Measurements from ENCODE around the gene ST14. TPM values are rescaled to one million over a fixed set of nuclear protein-coding genes. Genes with fewer than 3 reads are reported as not detected.

ST14 gene
- total RNA-seq, 3 donors from 2014 or later (not counting 1 experiment from before 2014, with no cell fraction given) = 0.61 to 1.9 (median 1.0) TPM

GRCh38 chr11:130198964-130199363 is 39.4 kb downstream of the ST14 start:
- H3K4me1 Mint-ChIP-seq = peaks cover 0 to 6% of the 10 kb centered on the region in 2 donors
- no peak overlapping the region for H3K27ac ChIP-seq (ENCODE audit: low read length)
- peaks cover 0 to 3% of the 10 kb centered on the region in 2 donors for H3K27me3 Mint-ChIP-seq (ENCODE audit: low read depth in 2 of 2)
- intact Hi-C loops (cut with micrococcal nuclease) = no loop called here
- ATAC-seq = no peak
- WGBS (ENCODE audit: insufficient coverage) = 94% methylated on average over 15 of the region's 15 CpGs
- no peaks in the 10 kb centered on the region for H3K9me3 Mint-ChIP-seq
- no peak for TF ChIP-seq CTCF (IDR thresholded peaks at IDR 0.05)
- H3K4me1 ChIP-seq (ENCODE audit: control insufficient read depth, insufficient read depth, low read length) = peaks cover 5% of the 10 kb centered on the region
- H3K9me3 ChIP-seq (ENCODE audit: control insufficient read depth, insufficient read depth, low read length) = no peaks in the 10 kb centered on the region
- H3K36me3 ChIP-seq (ENCODE audit: control insufficient read depth, insufficient read depth, low read length) = no peaks in the 10 kb centered on the region
- no peak overlapping the region for H3K27ac Mint-ChIP-seq
- H3K36me3 Mint-ChIP-seq = no peaks in the 10 kb centered on the region
- H3K4me3 ChIP-seq (ENCODE audit: low read length) = no peak overlapping the region
- no peaks in the 10 kb centered on the region for H3K27me3 ChIP-seq (ENCODE audit: control insufficient read depth, insufficient read depth, low read length)
- no peak overlapping the region for H3K4me3 Mint-ChIP-seq
- DNase-seq = no peak

GRCh38 chr11:130199792-130200191 is 40.2 kb downstream of the ST14 start:
- no peaks in the 10 kb centered on the region for H3K36me3 ChIP-seq (ENCODE audit: control insufficient read depth, insufficient read depth, low read length)

GRCh38 chr11:130201026-130201425 is 41.4 kb downstream of the ST14 start:
- Mint-ChIP-seq H3K27ac (no peak overlapping the region), H3K36me3 (no peaks in the 10 kb centered on the region), H3K4me3 (no peak overlapping the region), H3K27me3 (ENCODE audit: low read depth in 2 of 2) (peaks cover 0 to 3% of the 10 kb centered on the region in 2 donors), H3K4me1 (peaks cover 0 to 6% of the 10 kb centered on the region in 2 donors), H3K9me3 (no peaks in the 10 kb centered on the region)
- no peak for ATAC-seq
- no peak overlapping the region for H3K4me3 ChIP-seq (ENCODE audit: low read length)
- no peak overlapping the region for H3K27ac ChIP-seq (ENCODE audit: low read length)
- DNase-seq = no peak
- H3K27me3 ChIP-seq (ENCODE audit: control insufficient read depth, insufficient read depth, low read length) = no peaks in the 10 kb centered on the region
- no peaks in the 10 kb centered on the region for H3K9me3 ChIP-seq (ENCODE audit: control insufficient read depth, insufficient read depth, low read length)
- peaks cover 5% of the 10 kb centered on the region for H3K4me1 ChIP-seq (ENCODE audit: control insufficient read depth, insufficient read depth, low read length)
- H3K36me3 ChIP-seq (ENCODE audit: control insufficient read depth, insufficient read depth, low read length) = no peaks in the 10 kb centered on the region
- intact Hi-C loops (cut with micrococcal nuclease) = no loop called here
- WGBS (ENCODE audit: insufficient coverage) = 92% methylated on average over 7 of the region's 7 CpGs
- TF ChIP-seq CTCF (IDR thresholded peaks at IDR 0.05) = no peak

More at GRCh38 chr11:130199792-130200191, 40.2 kb downstream of the ST14 start:
- Mint-ChIP-seq H3K36me3 (no peaks in the 10 kb centered on the region), H3K27ac (no peak overlapping the region), H3K4me3 (no peak overlapping the region), H3K9me3 (no peaks in the 10 kb centered on the region), H3K4me1 (peaks cover 0 to 6% of the 10 kb centered on the region in 2 donors), H3K27me3 (ENCODE audit: low read depth in 2 of 2) (peaks cover 0 to 3% of the 10 kb centered on the region in 2 donors)
- Histone ChIP-seq H3K27ac (ENCODE audit: low read length) (no peak overlapping the region), H3K4me1 (ENCODE audit: control insufficient read depth, insufficient read depth, low read length) (peaks cover 5% of the 10 kb centered on the region), H3K9me3 (ENCODE audit: control insufficient read depth, insufficient read depth, low read length) (no peaks in the 10 kb centered on the region), H3K27me3 (ENCODE audit: control insufficient read depth, insufficient read depth, low read length) (no peaks in the 10 kb centered on the region), H3K4me3 (ENCODE audit: low read length) (no peak overlapping the region)
- TF ChIP-seq CTCF (IDR thresholded peaks at IDR 0.05) = no peak
- WGBS (ENCODE audit: insufficient coverage) = 81% methylated on average over 12 of the region's 12 CpGs
- DNase-seq (no peak), ATAC-seq (no peak)
- intact Hi-C loops (cut with micrococcal nuclease) = no loop called here

Data from natural killer cell (primary cell).